ENCODE data around the gene ATXN7L1.

Gene ATXN7L1

DNA sequence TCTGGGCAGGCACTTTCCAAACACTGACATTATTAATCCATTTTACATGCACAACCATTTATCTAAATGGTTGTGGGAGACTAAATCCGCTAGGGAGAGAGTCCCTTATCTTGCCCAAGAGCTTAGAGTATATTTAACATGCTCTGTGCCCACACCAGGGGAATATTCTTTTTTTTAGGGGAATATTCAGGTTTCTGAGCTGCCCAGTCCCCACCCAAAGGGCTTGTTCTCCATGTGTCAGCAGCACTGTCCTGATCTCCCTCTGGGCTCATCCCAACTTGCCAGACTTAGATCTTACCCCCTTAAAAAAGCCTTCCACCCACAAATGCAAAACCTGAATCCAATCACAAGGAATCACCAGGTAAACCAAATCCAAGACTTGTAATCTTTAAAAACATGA, 132.1 kb downstream of the ATXN7L1 start:
- TF ChIP-seq, protein P1, sequence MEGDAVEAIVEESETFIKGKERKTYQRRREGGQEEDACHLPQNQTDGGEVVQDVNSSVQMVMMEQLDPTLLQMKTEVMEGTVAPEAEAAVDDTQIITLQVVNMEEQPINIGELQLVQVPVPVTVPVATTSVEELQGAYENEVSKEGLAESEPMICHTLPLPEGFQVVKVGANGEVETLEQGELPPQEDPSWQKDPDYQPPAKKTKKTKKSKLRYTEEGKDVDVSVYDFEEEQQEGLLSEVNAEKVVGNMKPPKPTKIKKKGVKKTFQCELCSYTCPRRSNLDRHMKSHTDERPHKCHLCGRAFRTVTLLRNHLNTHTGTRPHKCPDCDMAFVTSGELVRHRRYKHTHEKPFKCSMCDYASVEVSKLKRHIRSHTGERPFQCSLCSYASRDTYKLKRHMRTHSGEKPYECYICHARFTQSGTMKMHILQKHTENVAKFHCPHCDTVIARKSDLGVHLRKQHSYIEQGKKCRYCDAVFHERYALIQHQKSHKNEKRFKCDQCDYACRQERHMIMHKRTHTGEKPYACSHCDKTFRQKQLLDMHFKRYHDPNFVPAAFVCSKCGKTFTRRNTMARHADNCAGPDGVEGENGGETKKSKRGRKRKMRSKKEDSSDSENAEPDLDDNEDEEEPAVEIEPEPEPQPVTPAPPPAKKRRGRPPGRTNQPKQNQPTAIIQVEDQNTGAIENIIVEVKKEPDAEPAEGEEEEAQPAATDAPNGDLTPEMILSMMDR (IDR thresholded peaks at IDR 0.05; ENCODE audit: low read depth, low read length, missing control alignments) = no peak
- DNase-seq (ENCODE audit: low read depth) = no peak
- no peak overlapping the region for H3K4me3 ChIP-seq (ENCODE audit: low read depth, low read length)

DNA sequence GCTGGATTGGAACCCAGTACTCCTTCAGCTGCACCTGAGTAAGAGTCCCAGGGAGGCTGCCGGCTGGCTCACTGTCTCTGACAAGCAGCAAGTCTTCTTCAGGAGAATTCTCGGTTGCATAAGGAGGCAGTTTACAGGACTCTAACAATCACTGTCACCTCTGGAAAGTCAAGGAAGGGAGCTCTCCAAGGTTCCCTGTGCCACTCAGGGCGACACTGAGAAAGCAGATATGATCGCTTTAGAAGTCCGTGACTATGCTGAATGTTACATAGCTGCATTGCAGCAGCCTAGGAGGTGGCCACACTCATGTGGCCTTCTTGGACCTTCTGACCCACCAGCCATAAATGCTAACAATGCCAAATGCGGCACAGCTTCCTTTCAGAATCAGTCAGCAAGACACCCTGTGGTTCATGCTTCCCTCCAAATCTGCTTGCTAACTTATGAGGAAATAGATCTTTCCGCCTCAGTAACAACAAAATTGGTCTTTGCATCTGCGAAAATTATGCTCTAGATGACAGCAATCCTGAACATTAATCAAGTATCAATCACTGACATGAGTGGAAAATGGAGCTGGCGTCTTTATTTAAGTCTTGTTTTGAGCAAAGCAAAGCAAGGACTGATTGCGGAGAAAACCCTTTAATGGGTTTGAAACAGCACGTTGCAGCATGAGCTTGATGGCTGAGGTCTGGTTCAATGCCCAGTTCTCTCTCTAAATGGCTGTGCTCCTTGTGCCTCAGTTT, 132.9 kb downstream of the ATXN7L1 start:
- DNase-seq (ENCODE audit: low read depth) = no peak
- no peak overlapping the region for H3K4me3 ChIP-seq (ENCODE audit: low read depth, low read length)
- TF ChIP-seq, protein P1 (IDR thresholded peaks at IDR 0.05; ENCODE audit: low read depth, low read length, missing control alignments) = no peak

DNA sequence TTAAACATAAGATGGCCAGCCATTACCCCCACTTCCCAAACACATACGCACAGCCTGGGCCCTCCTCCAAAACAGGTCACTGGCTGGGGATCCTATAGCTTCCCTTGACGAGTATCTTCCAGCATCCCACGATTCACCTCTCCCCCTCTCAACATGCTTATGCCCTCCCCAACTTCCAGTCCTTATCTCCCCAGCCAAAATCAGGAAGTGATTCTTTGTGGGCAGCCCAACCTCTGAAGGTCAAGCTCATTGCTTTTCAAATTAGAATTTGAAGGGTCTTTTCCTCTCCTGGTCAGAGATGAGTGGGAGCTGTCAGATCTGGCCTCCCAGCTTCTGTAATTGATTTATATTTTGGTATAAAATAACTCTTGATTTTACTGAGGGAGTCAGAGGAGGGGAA, 133.6 kb downstream of the ATXN7L1 start:
- TF ChIP-seq, protein P1 (IDR thresholded peaks at IDR 0.05; ENCODE audit: low read depth, low read length, missing control alignments) = no peak
- DNase-seq (ENCODE audit: low read depth) = no peak
- H3K4me3 ChIP-seq (ENCODE audit: low read depth, low read length) = no peak overlapping the region

DNA sequence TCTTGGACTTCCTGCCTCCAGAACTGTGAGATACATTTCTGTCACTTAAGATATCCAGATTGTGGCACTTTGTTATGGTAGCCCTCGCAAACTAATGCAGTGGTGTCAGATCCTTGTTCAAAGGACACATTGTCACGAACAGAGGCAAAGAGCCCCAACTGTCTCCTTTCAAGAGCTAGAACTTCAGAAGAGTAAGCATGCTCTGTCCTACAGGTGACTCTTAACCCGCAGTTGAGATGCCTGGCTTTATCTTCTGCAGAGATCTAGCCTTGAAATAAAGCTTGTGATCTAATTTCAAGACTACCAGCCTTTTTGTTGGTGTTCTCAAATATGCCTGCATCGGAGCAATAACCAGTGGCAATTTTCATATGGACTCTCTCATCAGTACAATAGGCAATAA, 134.4 kb downstream of the ATXN7L1 start:
- TF ChIP-seq, protein P1 (IDR thresholded peaks at IDR 0.05; ENCODE audit: low read depth, low read length, missing control alignments) = no peak
- no peak overlapping the region for H3K4me3 ChIP-seq (ENCODE audit: low read depth, low read length)
- DNase-seq (ENCODE audit: low read depth) = no peak

DNA sequence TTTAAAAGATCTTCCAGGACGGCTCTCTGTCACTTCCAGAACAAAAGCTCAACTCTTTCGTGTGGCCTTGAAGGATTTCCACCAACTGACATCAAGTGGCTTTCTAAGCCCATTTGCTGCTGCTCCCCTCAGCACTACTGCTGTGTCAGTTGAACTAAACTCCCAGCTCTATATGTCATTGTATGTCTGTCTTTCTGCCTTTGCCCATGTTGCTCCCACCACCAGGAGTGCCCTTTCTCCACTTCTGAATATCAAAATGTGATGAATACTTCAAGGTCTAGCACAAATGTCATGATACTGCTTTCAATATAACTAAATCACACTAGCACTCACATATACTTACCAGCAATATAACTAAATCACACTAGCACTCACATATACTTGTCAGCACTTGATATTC, 138.3 kb downstream of the ATXN7L1 start:
- H3K4me3 ChIP-seq (ENCODE audit: low read depth, low read length) = no peak overlapping the region
- TF ChIP-seq, protein P1 (IDR thresholded peaks at IDR 0.05; ENCODE audit: low read depth, low read length, missing control alignments) = peak; percentile 16

DNA sequence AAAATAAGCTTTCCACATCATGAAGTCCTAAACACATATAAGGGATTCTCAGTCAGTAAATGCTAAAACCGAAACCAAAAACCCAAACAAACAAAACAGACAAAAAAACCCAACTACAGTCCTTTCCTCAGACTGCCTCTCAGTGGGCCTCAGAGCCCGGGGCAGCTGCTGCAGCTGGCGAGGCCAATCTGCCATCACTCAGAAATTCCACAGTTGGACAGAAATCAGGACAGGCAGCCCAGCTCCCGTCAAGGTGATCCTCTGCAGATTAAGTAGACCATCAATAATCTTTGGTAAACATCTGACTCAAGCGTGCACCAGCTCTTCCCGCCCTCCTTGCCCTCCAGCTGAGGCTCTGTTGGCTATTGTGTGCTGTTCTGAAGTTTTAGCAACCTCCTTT, 142.2 kb downstream of the ATXN7L1 start:
- H3K4me3 ChIP-seq (ENCODE audit: low read depth, low read length) = no peak overlapping the region
- no peak for DNase-seq (ENCODE audit: low read depth)

More for the DNA sequence above, 138.3 kb downstream of the ATXN7L1 start:
- no peak for DNase-seq (ENCODE audit: low read depth)

More for the DNA sequence above, 142.2 kb downstream of the ATXN7L1 start:
- TF ChIP-seq, protein P1 (IDR thresholded peaks at IDR 0.05; ENCODE audit: low read depth, low read length, missing control alignments) = no peak

Measured in GM12864 (cell line).